NCI-H187 treated with DMSO at 0.1 percent for 48 hours (cell line): ENCODE measurements around the gene PRM3.
A peak's percentile ranks its signal among the peaks of the same experiment; 100 is the strongest.

ENCODE experiments used
- DNase-seq: peaks from one replicate; lab custom pipeline; 2025; lab: John Stamatoyannopoulos, UW

Gene PRM3

GRCh38 chr16:11258553-11259492, 14.6 kb downstream of the PRM3 start:
- DNase-seq, result no peak

- peak; percentile 36 for DNase-seq
Observed at GRCh38 chr16:11257131-11257938, 16.1 kb downstream of the PRM3 start.

GRCh38 chr16:11256661-11257130, 16.7 kb downstream of the PRM3 start:
- DNase-seq, result no peak

- peak; percentile 33 for DNase-seq
Observed at GRCh38 chr16:11255737-11256660, 17.4 kb downstream of the PRM3 start, which contains the start of gene SOCS1. Gene SOCS1 (minus strand): TSS chr16:11256204. CDS start chr16:11255478, 726 bp downstream.

GRCh38 chr16:11254913-11255736, 18.3 kb downstream of the PRM3 start:
- no peak for DNase-seq

GRCh38 chr16:11253995-11254912, 19.2 kb downstream of the PRM3 start:
- no peak for DNase-seq

GRCh38 chr16:11253009-11253994, 20.1 kb downstream of the PRM3 start:
- DNase-seq, result no peak

- no peak for DNase-seq
Observed at GRCh38 chr16:11252482-11252931, 20.9 kb downstream of the PRM3 start.

GRCh38 chr16:11251525-11252481, 21.6 kb downstream of the PRM3 start:
- no peak for DNase-seq

GRCh38 chr16:11250786-11251524, 22.5 kb downstream of the PRM3 start:
- no peak for DNase-seq

GRCh38 chr16:11250091-11250785, 23.2 kb downstream of the PRM3 start:
- peak; percentile 10 for DNase-seq

- no peak for DNase-seq
Observed at GRCh38 chr16:11249233-11250061, 24.0 kb downstream of the PRM3 start.

- no peak for DNase-seq
Observed at GRCh38 chr16:11248133-11248532, 25.3 kb downstream of the PRM3 start.

GRCh38 chr16:11245988-11246387, 27.4 kb downstream of the PRM3 start:
- DNase-seq, result no peak

GRCh38 chr16:11245222-11245737, 28.1 kb downstream of the PRM3 start:
- DNase-seq, result no peak
